Aorta (tissue), 5 donors: ENCODE measurements around the gene CHAF1B. TPM values are rescaled to one million over a fixed set of nuclear protein-coding genes. Genes with fewer than 3 reads are reported as not detected.
"Not testable (repeated sequence)": the region's sequence is repeated elsewhere in the genome, so short reads cannot be mapped to it uniquely, and the experiment has no call there.

Experiments
- ATAC-seq: fragments of 200-7000 bp; cut with Tn5 transposase; one replicate; pipeline ENCODE4 v1.9.1; 2022; ENCODE audit warnings: moderate library complexity; ENCODE audit not compliant: low FRiP score
- DNase-seq, 2 donors: peaks; one replicate each; pipeline ENCODE4 v3.0.0-alpha.2; 2020
- H3K27ac ChIP-seq, 2 donors: one replicate each; pipeline ENCODE4 v1.5.1; 2013; ENCODE audit warnings: low read length in 2 of 2, mild to moderate bottlenecking in 2 of 2, moderate library complexity in 2 of 2, control low read depth in 1 of 2, inconsistent platforms in 1 of 2, low read depth in 1 of 2
- H3K27me3 ChIP-seq, 2 donors: one replicate each; pipeline ENCODE4 v1.6.1; 2013; ENCODE audit warnings: control low read depth in 1 of 2, low read length in 1 of 2, mild to moderate bottlenecking in 1 of 2, moderate library complexity in 1 of 2; ENCODE audit not compliant: insufficient read depth in 2 of 2, control insufficient read depth in 1 of 2
- H3K36me3 ChIP-seq, 2 donors: one replicate each; pipeline ENCODE4 v1.6.1; 2013; ENCODE audit warnings: control low read depth in 1 of 2, low read length in 1 of 2, mild to moderate bottlenecking in 1 of 2; ENCODE audit not compliant: insufficient read depth in 2 of 2, control insufficient read depth in 1 of 2
- H3K4me1 ChIP-seq, 2 donors: one replicate each; pipeline ENCODE4 v1.6.1; 2013; ENCODE audit warnings: low read length in 2 of 2, control low read depth in 1 of 2, mild to moderate bottlenecking in 1 of 2, moderate library complexity in 1 of 2; ENCODE audit not compliant: insufficient read depth in 2 of 2, control insufficient read depth in 1 of 2
- H3K4me3 ChIP-seq, 2 donors: one replicate each; pipeline ENCODE4 v1.5.1; 2013; ENCODE audit warnings: low read length in 2 of 2, control low read depth in 1 of 2, mild to moderate bottlenecking in 1 of 2
- H3K9me3 ChIP-seq: one replicate; pipeline ENCODE4 v1.6.1; 2013; ENCODE audit warnings: mild to moderate bottlenecking, low read length; ENCODE audit not compliant: control insufficient read depth
- WGBS, 2 donors: extraction: QIAGEN DNeasy Blood & Tissue Kit; methylation state at CpG; one replicate each; pipeline ENCODE4 v1.1.7; 2013; 5-methylcytosine and 5-hydroxymethylcytosine counted together
- intact Hi-C, 2 donors: fragments of 100-400 bp; cut with DNase I; formaldehyde crosslinking; loops; one replicate each; pipeline versions ENCODE4 v1.14.2 to v1.15.0; 2022
- long read RNA-seq, 2 donors: library from polyadenylated mRNA; unstranded; transcript quantifications; one replicate each; pipeline ENCODE4 v2.0.0, GENCODE V29; 2020 to 2021
- polyA plus RNA-seq, 2 donors: library from polyadenylated mRNA; stranded (reverse); fragments of 200-250 nt; gene quantifications; one replicate each; pipeline ENCODE4 v1.2.3, GENCODE V29; 2013
- total RNA-seq, 2 donors: library from RNA; stranded (reverse); fragmentation: NEBNext Ultra II Directional; extraction: Animal tissue kit (Norgen Biotek cat#: 25700); gene quantifications; one replicate each; pipeline ENCODE4 v1.2.1, GENCODE V29; 2021
- donor health status: healthy with polysubstance abuse.
- donor health status: Bipolar disorder and iron deficiency.
- donor health status: DM: no; HTN: no; CAD: no.
- donor health status: DM: no; HTN: no; CAD: no.
- donor health status: DM: yes; HTN: yes; CAD: no.

The CHAF1B gene
- total RNA-seq (1 to 10 TPM; 1.8 to 2.5 TPM), polyA plus RNA-seq (1 to 10 TPM in 1 of 2 donors, under 1 TPM in 1; 0.25 to 1.3 TPM)
- long read RNA-seq, donor 1, full-length matches to known transcripts = 4 of 8 reads
- long read RNA-seq, donor 1, partial matches to known transcripts = 2 of 8 reads
- long read RNA-seq, donor 1, other reads (novel, unspliced or antisense) = 2 of 8 reads
- long read RNA-seq, donor 2, partial matches to known transcripts = 0 of 1 reads
- long read RNA-seq, donor 2, other reads (novel, unspliced or antisense) = 1 of 1 reads

GRCh38 chr21:36385233-36386030 is at the start of gene CHAF1B:
Gene CHAF1B, plus strand, starts transcription at chr21:36385392. Its CDS starts 745 bp downstream, at chr21:36386137.
- Histone ChIP-seq H3K27me3 (no peaks in the 10 kb centered on the region), H3K4me3 (peak within 1 kb of the TSS; percentile 89 to 90), H3K36me3 (no peaks in the 10 kb centered on the region), H3K9me3 (no peaks in the 10 kb centered on the region), H3K4me1 (no peaks in the 10 kb centered on the region), H3K27ac (no peak within 1 kb of the TSS)
- WGBS, 2 donors = 2% methylated on average over 45 to 77 of the region's 77 CpGs
- intact Hi-C loops = no loop called here
- ATAC-seq = peak; percentile 94
- DNase-seq = peak; percentile 81 to 93

GRCh38 chr21:36337099-36337509 is 48.1 kb upstream of the CHAF1B start:
- Histone ChIP-seq H3K4me3 (no peak overlapping the region), H3K4me1 (no peaks in the 10 kb centered on the region), H3K9me3 (no peaks in the 10 kb centered on the region), H3K27ac (no peak overlapping the region), H3K36me3 (peaks cover 1 to 3% of the 10 kb centered on the region in 2 donors), H3K27me3 (no peaks in the 10 kb centered on the region)
- ATAC-seq (no peak), DNase-seq (no peak)
- WGBS, 2 donors = 94 to 96% methylated on average over 3 of the region's 3 CpGs
- intact Hi-C loops = loop anchor here in 1 of 2 donors (5.0 kb wide), 1 partner anchor 200 kb away; the partner anchor contains the start of gene CBR3

- H3K27ac ChIP-seq = no peak overlapping the region
These were observed 46.2 kb upstream of the CHAF1B start for GRCh38 chr21:36338975-36339374.

DNA sequence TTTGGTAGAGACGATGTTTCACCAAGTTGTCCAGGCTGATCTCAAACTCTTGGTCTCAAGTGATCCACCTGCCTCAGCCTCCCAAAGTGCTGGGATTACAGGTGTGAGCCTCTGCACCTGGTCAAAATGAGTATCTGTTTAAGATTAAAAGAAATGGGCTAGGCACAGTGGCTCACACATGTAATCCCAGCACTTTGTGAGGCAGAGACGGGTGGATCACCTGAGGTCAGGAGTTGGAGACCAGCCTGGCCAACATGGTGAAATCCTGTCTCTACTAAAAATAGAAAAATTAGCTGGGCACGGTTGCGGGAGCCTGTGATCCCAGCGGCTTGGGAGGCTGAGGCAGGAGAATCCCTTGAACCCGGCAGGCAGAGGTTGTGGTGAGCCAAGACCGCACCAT is 42.6 kb upstream of the CHAF1B start:
- H3K4me1 ChIP-seq, H3K36me3 ChIP-seq, intact Hi-C loops, ATAC-seq, DNase-seq, H3K4me3 ChIP-seq, H3K9me3 ChIP-seq, H3K27ac ChIP-seq, H3K27me3 ChIP-seq: not testable (repeated sequence)
- WGBS, 2 donors = 91 to 93% methylated on average over 7 of the region's 7 CpGs

More at GRCh38 chr21:36338975-36339374, 46.2 kb upstream of the CHAF1B start:
- Histone ChIP-seq H3K4me1 (no peaks in the 10 kb centered on the region), H3K4me3 (no peak overlapping the region), H3K9me3 (no peaks in the 10 kb centered on the region), H3K27me3 (no peaks in the 10 kb centered on the region), H3K36me3 (peaks cover 1 to 3% of the 10 kb centered on the region in 2 donors)
- WGBS, 2 donors = 97% methylated on average over 10 of the region's 10 CpGs
- DNase-seq (no peak), ATAC-seq (no peak)
- intact Hi-C loops = loop anchor here in 1 of 2 donors (5.0 kb wide), 1 partner anchor 202 kb away; the partner anchor contains the start of gene CBR3

- ATAC-seq = no peak
These were observed 40.3 kb upstream of the CHAF1B start for GRCh38 chr21:36344931-36345330.

DNA sequence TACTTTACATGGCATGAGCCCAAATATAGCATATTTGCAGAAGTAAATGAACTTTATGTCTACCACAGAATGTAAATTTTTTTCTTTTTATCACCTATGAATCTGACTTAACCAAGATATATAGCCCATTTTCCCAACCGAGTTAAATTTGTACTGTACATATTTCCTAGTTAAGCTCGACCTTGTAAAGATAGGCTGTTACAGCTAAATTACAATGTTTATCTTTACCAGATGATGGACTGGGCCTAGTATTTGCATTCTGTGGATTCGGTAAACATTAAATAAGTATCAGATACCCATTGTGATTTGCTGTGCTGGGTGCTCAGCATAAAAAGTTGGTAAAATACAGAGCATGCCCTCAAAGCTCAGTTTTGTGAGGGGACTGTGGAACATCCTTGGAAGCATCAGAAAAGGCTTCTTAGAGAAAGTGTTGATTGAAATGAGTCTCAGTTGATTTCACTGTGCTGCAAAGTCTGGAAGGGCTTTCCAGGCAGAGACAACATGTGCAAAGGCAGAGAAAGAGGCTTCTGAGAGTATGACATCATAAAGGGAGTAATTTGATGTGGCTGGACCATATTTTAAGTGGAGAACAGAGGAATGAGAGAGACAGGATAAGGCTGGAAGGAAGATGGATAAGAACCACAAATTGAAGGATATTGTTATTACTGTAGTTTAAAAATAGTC is 37.8 kb upstream of the CHAF1B start:
- H3K4me1 ChIP-seq = no peaks in the 10 kb centered on the region
- H3K9me3 ChIP-seq = no peaks in the 10 kb centered on the region
- no peak overlapping the region for H3K27ac ChIP-seq
- H3K27me3 ChIP-seq = no peaks in the 10 kb centered on the region
- WGBS, 2 donors = 66 to 69% methylated on average over 3 of the region's 3 CpGs
- ATAC-seq (no peak), DNase-seq (no peak)
- no peak overlapping the region for H3K4me3 ChIP-seq
- intact Hi-C loops = no loop called here
- no peaks in the 10 kb centered on the region for H3K36me3 ChIP-seq

More at GRCh38 chr21:36344931-36345330, 40.3 kb upstream of the CHAF1B start:
- Histone ChIP-seq H3K27ac (no peak overlapping the region), H3K4me1 (no peaks in the 10 kb centered on the region), H3K27me3 (no peaks in the 10 kb centered on the region), H3K4me3 (no peak overlapping the region), H3K9me3 (no peaks in the 10 kb centered on the region), H3K36me3 (peaks cover 0 to 3% of the 10 kb centered on the region in 2 donors)
- WGBS, 2 donors = 80 to 90% methylated on average over 1 of the region's 1 CpG
- intact Hi-C loops = no loop called here
- no peak for DNase-seq

DNA sequence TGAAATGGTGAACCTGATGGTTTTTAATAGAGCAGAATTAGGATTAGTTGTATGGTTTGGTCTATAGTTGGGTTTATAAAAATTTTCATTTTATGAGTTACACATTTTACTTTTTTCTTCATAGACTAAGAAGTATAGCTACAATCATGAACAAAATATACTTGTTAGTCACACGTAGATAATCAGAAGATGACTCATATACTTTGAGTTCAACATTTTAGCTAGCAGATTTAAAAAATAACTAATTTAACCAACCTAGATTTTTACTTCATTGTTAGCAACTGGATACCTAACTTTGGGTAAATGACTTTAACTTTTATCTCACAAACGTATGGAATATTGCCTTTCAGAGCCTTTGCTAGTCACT is 37.2 kb upstream of the CHAF1B start:
- H3K4me3 ChIP-seq = no peak overlapping the region
- no peak overlapping the region for H3K27ac ChIP-seq
- WGBS, 2 donors = 52 to 53% methylated on average over 2 of the region's 2 CpGs
- H3K27me3 ChIP-seq = no peaks in the 10 kb centered on the region
- ATAC-seq = no peak
- intact Hi-C loops = no loop called here
- no peaks in the 10 kb centered on the region for H3K4me1 ChIP-seq
- no peak for DNase-seq
- no peaks in the 10 kb centered on the region for H3K9me3 ChIP-seq
- no peaks in the 10 kb centered on the region for H3K36me3 ChIP-seq

DNA sequence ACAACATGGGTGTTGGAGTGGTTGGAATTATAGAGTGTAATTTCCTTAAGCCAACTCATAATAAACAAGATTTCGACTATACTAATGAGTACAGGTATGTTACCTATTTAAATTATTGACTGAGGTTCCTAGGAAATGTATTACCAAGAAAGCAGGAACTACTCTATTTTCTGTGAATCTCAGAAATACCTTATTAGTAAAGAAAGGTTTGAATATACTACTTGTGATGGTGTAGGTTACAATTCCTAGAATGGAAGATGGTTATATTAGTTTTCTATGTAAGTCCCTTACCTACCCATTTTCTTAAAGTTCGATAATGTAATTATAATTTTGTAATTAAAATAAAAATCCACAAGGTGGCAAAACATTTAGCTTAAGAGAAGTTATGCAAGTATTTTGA is 35.9 kb upstream of the CHAF1B start:
- H3K36me3 ChIP-seq = no peaks in the 10 kb centered on the region
- H3K27ac ChIP-seq = no peak overlapping the region

More for the DNA sequence above, 35.9 kb upstream of the CHAF1B start:
- 98 to 99% methylated on average over 2 of the region's 2 CpGs for WGBS, 2 donors
- intact Hi-C loops = no loop called here
- H3K4me3 ChIP-seq = no peak overlapping the region
- DNase-seq = no peak
- no peak for ATAC-seq
- H3K4me1 ChIP-seq = no peaks in the 10 kb centered on the region
- no peaks in the 10 kb centered on the region for H3K9me3 ChIP-seq
- H3K27me3 ChIP-seq = no peaks in the 10 kb centered on the region
